Measurements from ENCODE around the gene PCCA. TPM values are rescaled to one million over a fixed set of nuclear protein-coding genes. Genes with fewer than 3 reads are reported as not detected.
A peak's percentile ranks its signal among the peaks of the same experiment; 100 is the strongest.

Gene PCCA
- polyA plus RNA-seq, 2 of the 4 experiments (the other 2 are of a cell fraction): 13.2 to 13.7 TPM

GRCh38 chr13:100432611-100433010, 343.7 kb downstream of the PCCA start:
- no peak for ATAC-seq
- POLR2A ChIA-PET: no interaction called here
- FAIRE-seq: no peak
- H3K4me2 ChIP-seq: no peak overlapping the region
- no peak for DNase-seq (ENCODE audit: low read depth in 1 of 2, low spot score in 1 of 2)
- H3K4me1 ChIP-seq: peaks cover 16% of the 10 kb centered on the region
- WGBS (ENCODE audit: missing lambda C conversion rate): 95% methylated on average over 2 of the region's 2 CpGs
- no peaks in the 10 kb centered on the region for H3K9me3 ChIP-seq
- H3K27ac ChIP-seq: no peak overlapping the region
- TF ChIP-seq, protein P1, sequence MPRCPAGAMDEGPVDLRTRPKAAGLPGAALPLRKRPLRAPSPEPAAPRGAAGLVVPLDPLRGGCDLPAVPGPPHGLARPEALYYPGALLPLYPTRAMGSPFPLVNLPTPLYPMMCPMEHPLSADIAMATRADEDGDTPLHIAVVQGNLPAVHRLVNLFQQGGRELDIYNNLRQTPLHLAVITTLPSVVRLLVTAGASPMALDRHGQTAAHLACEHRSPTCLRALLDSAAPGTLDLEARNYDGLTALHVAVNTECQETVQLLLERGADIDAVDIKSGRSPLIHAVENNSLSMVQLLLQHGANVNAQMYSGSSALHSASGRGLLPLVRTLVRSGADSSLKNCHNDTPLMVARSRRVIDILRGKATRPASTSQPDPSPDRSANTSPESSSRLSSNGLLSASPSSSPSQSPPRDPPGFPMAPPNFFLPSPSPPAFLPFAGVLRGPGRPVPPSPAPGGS (IDR thresholded peaks at IDR 0.05): no peak
- TF ChIP-seq RNF2 (IDR thresholded peaks at IDR 0.05; ENCODE audit: borderline replicate concordance, low read depth): no peak
- no peak for TF ChIP-seq RAD21 (conservative IDR thresholded peaks at IDR 0.05 in 1 of 2, IDR thresholded peaks at IDR 0.05 in 1 of 2)
- TF ChIP-seq, protein P2, sequence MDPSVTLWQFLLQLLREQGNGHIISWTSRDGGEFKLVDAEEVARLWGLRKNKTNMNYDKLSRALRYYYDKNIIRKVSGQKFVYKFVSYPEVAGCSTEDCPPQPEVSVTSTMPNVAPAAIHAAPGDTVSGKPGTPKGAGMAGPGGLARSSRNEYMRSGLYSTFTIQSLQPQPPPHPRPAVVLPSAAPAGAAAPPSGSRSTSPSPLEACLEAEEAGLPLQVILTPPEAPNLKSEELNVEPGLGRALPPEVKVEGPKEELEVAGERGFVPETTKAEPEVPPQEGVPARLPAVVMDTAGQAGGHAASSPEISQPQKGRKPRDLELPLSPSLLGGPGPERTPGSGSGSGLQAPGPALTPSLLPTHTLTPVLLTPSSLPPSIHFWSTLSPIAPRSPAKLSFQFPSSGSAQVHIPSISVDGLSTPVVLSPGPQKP (IDR thresholded peaks at IDR 0.05; ENCODE audit: low read depth, low read length): no peak
- TF ChIP-seq FOSB (CRISPR knock-in tag; IDR thresholded peaks at IDR 0.05): no peak
- TF ChIP-seq ZSCAN20 (CRISPR knock-in tag; IDR thresholded peaks at IDR 0.05): no peak
- TF ChIP-seq FOXS1 (CRISPR knock-in tag; IDR thresholded peaks at IDR 0.05): no peak
- no peak overlapping the region for H3K4me3 ChIP-seq
- CTCF ChIA-PET: interaction anchor here (0.6 kb wide), 1 partner anchor 152 kb away, joined by 3 read pairs; no protein-coding TSS in a partner anchor

- ChIA-PET POLR2A (no interaction called here), CTCF (interaction anchor here (0.6 kb wide), 1 partner anchor 153 kb away, joined by 3 read pairs; no protein-coding TSS in a partner anchor)
- Histone ChIP-seq H3K9me3 (no peaks in the 10 kb centered on the region), H3K4me3 (no peak overlapping the region), H3K4me1 (peaks cover 16% of the 10 kb centered on the region), H3K27ac (peak overlapping the region; percentile 23 to 84; a peak in 5 of 6 replicates), H3K4me2 (peak overlapping the region; percentile 43)
- no peak for FAIRE-seq
- ATAC-seq: no peak
- TF ChIP-seq PBX3 (IDR thresholded peaks at IDR 0.05) (no peak), NPAS2 (CRISPR knock-in tag; IDR thresholded peaks at IDR 0.05; ENCODE audit: borderline replicate concordance) (no peak), CHD2 (IDR thresholded peaks at IDR 0.05; ENCODE audit: low read length, partially characterized antibody) (no peak), REST (IDR thresholded peaks at IDR 0.05) (no peak), RNF2 (IDR thresholded peaks at IDR 0.05; ENCODE audit: borderline replicate concordance, low read depth) (no peak), HOXA7 (CRISPR knock-in tag; IDR thresholded peaks at IDR 0.05) (no peak), MAX (IDR thresholded peaks at IDR 0.05) (no peak), TP53 (CRISPR knock-in tag; IDR thresholded peaks at IDR 0.05) (no peak), SMC3 (IDR thresholded peaks at IDR 0.05) (no peak), NR3C1 (IDR thresholded peaks at IDR 0.05) (no peak)
- TF ChIP-seq, protein P3, sequence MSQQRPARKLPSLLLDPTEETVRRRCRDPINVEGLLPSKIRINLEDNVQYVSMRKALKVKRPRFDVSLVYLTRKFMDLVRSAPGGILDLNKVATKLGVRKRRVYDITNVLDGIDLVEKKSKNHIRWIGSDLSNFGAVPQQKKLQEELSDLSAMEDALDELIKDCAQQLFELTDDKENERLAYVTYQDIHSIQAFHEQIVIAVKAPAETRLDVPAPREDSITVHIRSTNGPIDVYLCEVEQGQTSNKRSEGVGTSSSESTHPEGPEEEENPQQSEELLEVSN (IDR thresholded peaks at IDR 0.05; ENCODE audit: borderline replicate concordance, low read depth): no peak
- TF ChIP-seq, protein P4, sequence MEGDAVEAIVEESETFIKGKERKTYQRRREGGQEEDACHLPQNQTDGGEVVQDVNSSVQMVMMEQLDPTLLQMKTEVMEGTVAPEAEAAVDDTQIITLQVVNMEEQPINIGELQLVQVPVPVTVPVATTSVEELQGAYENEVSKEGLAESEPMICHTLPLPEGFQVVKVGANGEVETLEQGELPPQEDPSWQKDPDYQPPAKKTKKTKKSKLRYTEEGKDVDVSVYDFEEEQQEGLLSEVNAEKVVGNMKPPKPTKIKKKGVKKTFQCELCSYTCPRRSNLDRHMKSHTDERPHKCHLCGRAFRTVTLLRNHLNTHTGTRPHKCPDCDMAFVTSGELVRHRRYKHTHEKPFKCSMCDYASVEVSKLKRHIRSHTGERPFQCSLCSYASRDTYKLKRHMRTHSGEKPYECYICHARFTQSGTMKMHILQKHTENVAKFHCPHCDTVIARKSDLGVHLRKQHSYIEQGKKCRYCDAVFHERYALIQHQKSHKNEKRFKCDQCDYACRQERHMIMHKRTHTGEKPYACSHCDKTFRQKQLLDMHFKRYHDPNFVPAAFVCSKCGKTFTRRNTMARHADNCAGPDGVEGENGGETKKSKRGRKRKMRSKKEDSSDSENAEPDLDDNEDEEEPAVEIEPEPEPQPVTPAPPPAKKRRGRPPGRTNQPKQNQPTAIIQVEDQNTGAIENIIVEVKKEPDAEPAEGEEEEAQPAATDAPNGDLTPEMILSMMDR (IDR thresholded peaks at IDR 0.05): no peak
- DNase-seq (ENCODE audit: low read depth in 1 of 2, low spot score in 1 of 2): no peak
Observed at GRCh38 chr13:100433475-100433874, 344.6 kb downstream of the PCCA start.

All from A549 (cell line).